ENCODE measurements around the gene ACADVL.
"Not testable (repeated sequence)": the region's sequence is repeated elsewhere in the genome, so short reads cannot be mapped to it uniquely, and the experiment has no call there.

The ACADVL gene

GRCh38 chr17:7241783-7242716 is 22.3 kb downstream of the ACADVL start, which contains the start of gene GABARAP:
TSS of gene GABARAP (minus strand) at chr17:7242449. CDS start at chr17:7242330, 119 bp downstream.
- in situ Hi-C loops (cut with HindIII; ENCODE audit: low pct_ligation_motif_present, low sequenced_read_pairs), result no loop called here

GRCh38 chr17:7242717-7243452 is 23.1 kb downstream of the ACADVL start:
- Histone ChIP-seq H3K36me3 (replicated peaks) (peaks cover 44% of the 10 kb centered on the region), H3K27ac (peak overlapping the region; percentile 94)

More at GRCh38 chr17:7241783-7242716, 22.3 kb downstream of the ACADVL start, which contains the start of gene GABARAP:
- peak within 1 kb of the TSS; percentile 94 for H3K27ac ChIP-seq
- peaks cover 47% of the 10 kb centered on the region for H3K36me3 ChIP-seq (replicated peaks)
- no peak for TF ChIP-seq CTCF (IDR thresholded peaks at IDR 0.05; ENCODE audit: low read depth, low read length, missing control alignments)
- H3K4me3 ChIP-seq (ENCODE audit: low read depth, low read length), result peak within 1 kb of the TSS; percentile 96
- no peaks in the 10 kb centered on the region for H3K27me3 ChIP-seq (replicated peaks)
- peak; percentile 88 for DNase-seq

GRCh38 chr17:7243453-7243729 is 23.7 kb downstream of the ACADVL start:
- no peak for TF ChIP-seq CTCF (IDR thresholded peaks at IDR 0.05; ENCODE audit: low read depth, low read length, missing control alignments)
- DNase-seq, result no peak
- Histone ChIP-seq H3K27ac (peak overlapping the region; percentile 94), H3K27me3 (replicated peaks) (no peaks in the 10 kb centered on the region), H3K36me3 (replicated peaks) (peaks cover 44% of the 10 kb centered on the region), H3K4me3 (ENCODE audit: low read depth, low read length) (peak overlapping the region; percentile 96)
- in situ Hi-C loops (cut with HindIII; ENCODE audit: low pct_ligation_motif_present, low sequenced_read_pairs), result no loop called here

More at GRCh38 chr17:7242717-7243452, 23.1 kb downstream of the ACADVL start:
- Histone ChIP-seq H3K27me3 (replicated peaks) (no peaks in the 10 kb centered on the region), H3K4me3 (ENCODE audit: low read depth, low read length) (peak overlapping the region; percentile 96)
- in situ Hi-C loops (cut with HindIII; ENCODE audit: low pct_ligation_motif_present, low sequenced_read_pairs), result no loop called here
- DNase-seq, result peak; percentile 94
- TF ChIP-seq CTCF (IDR thresholded peaks at IDR 0.05; ENCODE audit: low read depth, low read length, missing control alignments), result no peak

- H3K27ac ChIP-seq; DNase-seq; H3K4me3 ChIP-seq (ENCODE audit: low read depth, low read length); H3K27me3 ChIP-seq (replicated peaks); in situ Hi-C loops (cut with HindIII; ENCODE audit: low pct_ligation_motif_present, low sequenced_read_pairs): not testable (repeated sequence)
- peaks cover 44% of the 10 kb centered on the region for H3K36me3 ChIP-seq (replicated peaks)
Measured at GRCh38 chr17:7243838-7244237, 24.1 kb downstream of the ACADVL start.

- H3K36me3 ChIP-seq (replicated peaks), result peaks cover 32% of the 10 kb centered on the region
- H3K27me3 ChIP-seq (replicated peaks), result no peaks in the 10 kb centered on the region
- H3K4me3 ChIP-seq (ENCODE audit: low read depth, low read length), result no peak overlapping the region
- in situ Hi-C loops (cut with HindIII; ENCODE audit: low pct_ligation_motif_present, low sequenced_read_pairs), result no loop called here
- no peak for TF ChIP-seq CTCF (IDR thresholded peaks at IDR 0.05; ENCODE audit: low read depth, low read length, missing control alignments)
- no peak for DNase-seq
- H3K27ac ChIP-seq, result no peak overlapping the region
Measured at GRCh38 chr17:7246779-7247178, 27.0 kb downstream of the ACADVL start.

- no peak overlapping the region for H3K4me3 ChIP-seq (ENCODE audit: low read depth, low read length)
- no peak for DNase-seq
- H3K27ac ChIP-seq, result no peak overlapping the region
- H3K36me3 ChIP-seq (replicated peaks), result peaks cover 27% of the 10 kb centered on the region
- no peaks in the 10 kb centered on the region for H3K27me3 ChIP-seq (replicated peaks)
- TF ChIP-seq CTCF (IDR thresholded peaks at IDR 0.05; ENCODE audit: low read depth, low read length, missing control alignments), result no peak
- in situ Hi-C loops (cut with HindIII; ENCODE audit: low pct_ligation_motif_present, low sequenced_read_pairs), result no loop called here
Measured at GRCh38 chr17:7248796-7249195, 29.1 kb downstream of the ACADVL start.

All from brain microvascular endothelial cell (primary cell).